Vagina (tissue), 2 donors: ENCODE results near the gene VMO1. TPM values are rescaled to one million over a fixed set of nuclear protein-coding genes. Genes with fewer than 3 reads are reported as not detected.

Experiments
- DNase-seq, 2 donors: peaks; one replicate each; pipeline ENCODE4 v3.0.0-alpha.2; 2017; ENCODE audit errors: extremely low spot score in 2 of 2
- H3K27ac ChIP-seq: fragments of 200-600 bp; sonication (generic); one replicate; pipeline ENCODE4 v1.5.1; 2019
- H3K27me3 ChIP-seq: fragments of 200-600 bp; sonication (generic); one replicate; pipeline ENCODE4 v1.5.1; 2019
- H3K36me3 ChIP-seq, 2 donors: fragments of 200-600 bp; sonication (generic); one replicate each; pipeline ENCODE4 v1.5.1; 2017 to 2019
- H3K4me1 ChIP-seq: fragments of 200-600 bp; sonication (generic); one replicate; pipeline ENCODE4 v1.5.1; 2019
- H3K4me3 ChIP-seq, 2 donors: fragments of 200-600 bp; sonication (generic); 1 replicate in 1 of 2; 2 replicates in 1 of 2; pipeline ENCODE4 v1.5.1; 2016 to 2019
- H3K9me3 ChIP-seq: fragments of 200-600 bp; sonication (generic); one replicate; pipeline ENCODE4 v1.5.1; 2019
- POLR2A ChIP-seq, 2 donors: fragments of 450-650 bp; IDR thresholded peaks; one replicate each; pipeline ENCODE4 v1.6.1; 2017; ENCODE audit warnings: antibody characterized with exemption in 2 of 2, mild to moderate bottlenecking in 2 of 2, moderate library complexity in 2 of 2
- POLR2AphosphoS5 ChIP-seq, 2 donors: sonication (generic); formaldehyde crosslinking; IDR thresholded peaks; one replicate each; pipeline ENCODE4 v1.9.0; 2017; ENCODE audit warnings: antibody characterized with exemption in 2 of 2, mild to moderate bottlenecking in 2 of 2, low read depth in 1 of 2; ENCODE audit not compliant: insufficient read depth in 1 of 2
- intact Hi-C: fragments of 100-400 bp; cut with DNase I; formaldehyde crosslinking; loops from one replicate; pipeline ENCODE4 v1.15.1; 2023
- total RNA-seq: library from RNA; depleted of rRNA; stranded (reverse); fragments of >200 nt; gene quantifications from one replicate; pipeline ENCODE4 v1.2.3, GENCODE V29; 2016
- TF ChIP-seq, protein P1 (sequence below), 3 experiments: fragments of 450-650 bp in 2 of 3; fragments of 200-600 bp in 1 of 3; sonication (generic) in 1 of 3; IDR thresholded peaks; one replicate each; pipeline ENCODE4 v1.5.1; 2017 to 2019; ENCODE audit warnings: antibody characterized with exemption in 3 of 3, mild to moderate bottlenecking in 2 of 3, moderate library complexity in 2 of 3

Gene VMO1
- total RNA-seq, 1 donor from 2014 or later = 12.5 TPM

DNA sequence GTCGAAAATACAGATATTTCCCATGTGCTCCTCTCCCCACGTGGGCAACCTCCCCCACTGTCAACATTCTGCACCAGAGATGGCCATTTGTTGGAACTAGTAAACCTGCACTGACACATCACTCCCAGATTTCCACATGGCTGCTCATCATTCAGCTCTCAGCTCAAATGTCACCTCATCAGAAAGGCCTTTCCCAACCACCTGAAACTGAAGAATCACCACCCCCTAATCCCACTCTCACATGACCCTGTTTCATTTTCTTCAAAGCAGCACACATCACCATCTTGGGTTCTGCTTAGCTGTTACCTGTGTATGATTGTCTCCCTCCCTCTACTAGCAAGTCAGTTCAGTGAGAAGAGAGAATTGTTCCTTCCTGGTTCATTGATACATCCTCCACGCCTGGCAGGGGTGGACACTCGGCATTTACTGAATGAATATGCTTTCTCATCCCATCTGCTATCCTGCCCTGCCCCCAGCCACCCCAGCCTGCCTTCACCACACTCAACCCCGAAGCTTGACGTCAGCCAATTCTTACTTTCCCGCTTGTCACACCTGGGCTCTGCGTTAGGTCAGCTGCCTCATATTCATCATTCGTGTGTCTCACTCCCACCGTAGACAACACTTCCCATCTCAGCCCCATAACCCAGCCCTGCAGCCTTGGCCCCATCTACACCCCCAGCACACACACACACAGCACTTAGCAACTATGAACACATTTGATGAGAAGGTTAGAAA lies 14.5 kb upstream of the VMO1 start:
- intact Hi-C loops = no loop called here
- no peak for TF ChIP-seq POLR2A (IDR thresholded peaks at IDR 0.05)
- TF ChIP-seq, protein P1, sequence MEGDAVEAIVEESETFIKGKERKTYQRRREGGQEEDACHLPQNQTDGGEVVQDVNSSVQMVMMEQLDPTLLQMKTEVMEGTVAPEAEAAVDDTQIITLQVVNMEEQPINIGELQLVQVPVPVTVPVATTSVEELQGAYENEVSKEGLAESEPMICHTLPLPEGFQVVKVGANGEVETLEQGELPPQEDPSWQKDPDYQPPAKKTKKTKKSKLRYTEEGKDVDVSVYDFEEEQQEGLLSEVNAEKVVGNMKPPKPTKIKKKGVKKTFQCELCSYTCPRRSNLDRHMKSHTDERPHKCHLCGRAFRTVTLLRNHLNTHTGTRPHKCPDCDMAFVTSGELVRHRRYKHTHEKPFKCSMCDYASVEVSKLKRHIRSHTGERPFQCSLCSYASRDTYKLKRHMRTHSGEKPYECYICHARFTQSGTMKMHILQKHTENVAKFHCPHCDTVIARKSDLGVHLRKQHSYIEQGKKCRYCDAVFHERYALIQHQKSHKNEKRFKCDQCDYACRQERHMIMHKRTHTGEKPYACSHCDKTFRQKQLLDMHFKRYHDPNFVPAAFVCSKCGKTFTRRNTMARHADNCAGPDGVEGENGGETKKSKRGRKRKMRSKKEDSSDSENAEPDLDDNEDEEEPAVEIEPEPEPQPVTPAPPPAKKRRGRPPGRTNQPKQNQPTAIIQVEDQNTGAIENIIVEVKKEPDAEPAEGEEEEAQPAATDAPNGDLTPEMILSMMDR (IDR thresholded peaks at IDR 0.05) = no peak
- TF ChIP-seq POLR2AphosphoS5 (IDR thresholded peaks at IDR 0.05; ENCODE audit: insufficient read depth in 1 of 2, low read depth in 1 of 2) = no peak

DNA sequence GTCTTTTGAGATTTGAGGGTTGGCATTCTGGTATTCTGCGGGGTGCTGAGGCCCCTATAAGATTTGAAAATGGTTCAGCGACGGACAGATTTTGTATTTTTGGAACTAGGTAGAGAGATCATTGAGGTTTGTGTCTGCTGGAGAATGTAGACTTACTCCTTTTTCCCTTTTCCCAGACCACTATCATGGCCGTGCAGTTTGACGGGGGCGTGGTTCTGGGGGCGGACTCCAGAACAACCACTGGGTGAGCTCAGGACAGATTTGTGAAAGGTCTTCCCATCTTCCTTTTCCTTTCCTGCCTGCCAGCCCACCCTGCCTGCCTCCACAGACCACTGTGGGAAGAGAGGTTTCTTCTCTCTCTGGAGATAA lies 10.4 kb upstream of the VMO1 start:
- H3K9me3 ChIP-seq = no peaks in the 10 kb centered on the region
- intact Hi-C loops = no loop called here
- peaks cover 15% of the 10 kb centered on the region for H3K4me1 ChIP-seq
- H3K27me3 ChIP-seq = no peaks in the 10 kb centered on the region
- H3K27ac ChIP-seq = peak overlapping the region; percentile 91
- peaks cover 0 to 24% of the 10 kb centered on the region in 2 donors for H3K36me3 ChIP-seq
- no peak for DNase-seq
- TF ChIP-seq POLR2A (IDR thresholded peaks at IDR 0.05) = no peak
- TF ChIP-seq, protein P1 (IDR thresholded peaks at IDR 0.05) = no peak
- TF ChIP-seq POLR2AphosphoS5 (IDR thresholded peaks at IDR 0.05; ENCODE audit: insufficient read depth in 1 of 2, low read depth in 1 of 2) = no peak
- H3K4me3 ChIP-seq = peak overlapping the region; percentile 92 to 95

More for the DNA sequence above, 14.5 kb upstream of the VMO1 start:
- H3K4me3 ChIP-seq = no peak overlapping the region
- H3K27me3 ChIP-seq = no peaks in the 10 kb centered on the region
- DNase-seq = no peak
- no peak overlapping the region for H3K27ac ChIP-seq
- H3K36me3 ChIP-seq = peaks cover 0 to 24% of the 10 kb centered on the region in 2 donors
- H3K4me1 ChIP-seq = peaks cover 11% of the 10 kb centered on the region
- H3K9me3 ChIP-seq = no peaks in the 10 kb centered on the region

DNA sequence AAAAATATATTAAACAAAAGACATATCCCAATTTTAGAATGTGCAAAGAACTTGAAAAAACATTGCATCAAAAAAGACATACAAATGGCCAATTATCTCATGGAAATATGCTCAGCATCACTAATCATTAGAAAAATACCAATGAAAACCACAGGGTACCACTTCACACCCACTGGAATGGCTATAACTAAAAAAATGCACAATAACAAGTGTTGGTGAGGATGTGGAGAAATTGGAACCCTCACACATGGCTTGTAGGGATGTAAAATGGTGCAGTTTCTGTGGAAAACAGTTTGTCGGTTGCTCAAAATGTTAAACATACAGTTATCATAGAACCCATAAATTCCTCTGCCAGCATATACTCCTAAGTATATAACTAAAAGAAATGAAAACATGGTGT lies 9.0 kb upstream of the VMO1 start:
- Histone ChIP-seq H3K4me1 (peaks cover 15% of the 10 kb centered on the region), H3K27ac (no peak overlapping the region), H3K4me3 (no peak overlapping the region), H3K9me3 (no peaks in the 10 kb centered on the region), H3K27me3 (no peaks in the 10 kb centered on the region), H3K36me3 (peaks cover 0 to 24% of the 10 kb centered on the region in 2 donors)
- intact Hi-C loops = no loop called here
- TF ChIP-seq POLR2AphosphoS5 (IDR thresholded peaks at IDR 0.05; ENCODE audit: insufficient read depth in 1 of 2, low read depth in 1 of 2) (no peak), POLR2A (IDR thresholded peaks at IDR 0.05) (no peak)
- TF ChIP-seq, protein P1 (IDR thresholded peaks at IDR 0.05) = no peak
- DNase-seq = no peak

DNA sequence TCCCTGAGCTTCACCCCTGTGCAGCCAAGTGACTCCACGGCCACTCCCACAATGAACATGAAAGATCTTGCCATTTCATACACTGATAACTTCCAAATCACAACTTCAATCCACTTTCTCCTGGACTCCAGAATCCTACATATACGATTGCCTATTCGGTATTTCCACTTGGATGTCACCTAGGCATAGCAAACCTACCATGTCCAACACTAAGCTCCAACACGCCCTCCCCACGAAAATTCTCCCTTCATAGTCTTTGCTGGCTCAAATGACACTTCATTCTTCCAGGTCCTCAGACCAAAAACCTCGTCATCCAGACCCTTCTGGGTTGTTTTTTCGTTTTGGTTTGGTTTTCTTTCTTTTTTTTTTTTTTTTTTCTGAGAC lies 4.5 kb upstream of the VMO1 start:
- H3K4me1 ChIP-seq = peaks cover 42% of the 10 kb centered on the region
- TF ChIP-seq POLR2AphosphoS5 (IDR thresholded peaks at IDR 0.05; ENCODE audit: insufficient read depth in 1 of 2, low read depth in 1 of 2) = no peak
- TF ChIP-seq POLR2A (IDR thresholded peaks at IDR 0.05) = no peak
- TF ChIP-seq, protein P1 (IDR thresholded peaks at IDR 0.05) = no peak
- peak overlapping the region; percentile 60 to 80 for H3K4me3 ChIP-seq
- intact Hi-C loops = no loop called here
- H3K36me3 ChIP-seq = no peaks in the 10 kb centered on the region
- H3K9me3 ChIP-seq = no peaks in the 10 kb centered on the region
- H3K27ac ChIP-seq = peak overlapping the region; percentile 88
- H3K27me3 ChIP-seq = no peaks in the 10 kb centered on the region
- no peak for DNase-seq
